LNCAP (cell line): ENCODE data around the gene MBP.

Experiments used
- TF ChIP-seq, protein P1 (sequence below): fragments of 450-650 bp; IDR thresholded peaks from 2 replicates; pipeline ENCODE4 v1.5.1; 2017; ENCODE audit warnings: mild to moderate bottlenecking

The MBP gene

DNA sequence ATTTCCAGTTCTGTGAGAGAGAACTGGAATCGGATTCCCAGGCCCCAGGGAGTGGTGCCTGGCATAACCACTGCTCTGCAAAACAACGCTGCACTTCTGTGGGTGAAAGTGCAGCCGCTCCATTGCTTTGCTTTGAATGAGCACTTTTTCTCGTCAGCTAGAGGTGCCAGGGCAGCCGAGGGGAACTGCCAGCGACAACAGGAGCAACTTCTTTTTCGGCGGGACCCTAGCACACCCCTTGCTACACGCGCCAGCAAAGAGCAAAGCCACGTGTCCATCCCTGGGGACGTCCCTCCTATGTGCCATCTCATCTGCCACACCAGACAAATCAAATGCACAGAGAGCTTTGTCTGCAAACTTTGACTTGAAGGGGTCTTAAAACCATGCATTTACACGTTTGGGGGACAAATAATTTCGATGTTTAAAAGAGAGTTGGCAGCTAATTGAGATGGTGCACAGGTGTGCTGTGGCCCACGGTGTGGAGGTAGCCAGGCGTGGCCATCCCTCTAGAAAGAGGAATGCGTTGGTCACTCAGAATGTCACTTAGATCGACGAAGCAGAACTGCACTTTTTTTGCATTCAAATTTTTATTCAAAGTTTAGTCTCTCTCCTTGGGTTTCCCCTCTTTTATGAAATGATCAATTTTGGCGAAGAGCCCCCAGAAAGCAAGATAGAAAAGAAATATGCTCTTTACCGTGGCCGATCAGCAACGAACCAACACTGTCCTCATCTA, 151.8 kb downstream of the MBP start:
- TF ChIP-seq, protein P1, sequence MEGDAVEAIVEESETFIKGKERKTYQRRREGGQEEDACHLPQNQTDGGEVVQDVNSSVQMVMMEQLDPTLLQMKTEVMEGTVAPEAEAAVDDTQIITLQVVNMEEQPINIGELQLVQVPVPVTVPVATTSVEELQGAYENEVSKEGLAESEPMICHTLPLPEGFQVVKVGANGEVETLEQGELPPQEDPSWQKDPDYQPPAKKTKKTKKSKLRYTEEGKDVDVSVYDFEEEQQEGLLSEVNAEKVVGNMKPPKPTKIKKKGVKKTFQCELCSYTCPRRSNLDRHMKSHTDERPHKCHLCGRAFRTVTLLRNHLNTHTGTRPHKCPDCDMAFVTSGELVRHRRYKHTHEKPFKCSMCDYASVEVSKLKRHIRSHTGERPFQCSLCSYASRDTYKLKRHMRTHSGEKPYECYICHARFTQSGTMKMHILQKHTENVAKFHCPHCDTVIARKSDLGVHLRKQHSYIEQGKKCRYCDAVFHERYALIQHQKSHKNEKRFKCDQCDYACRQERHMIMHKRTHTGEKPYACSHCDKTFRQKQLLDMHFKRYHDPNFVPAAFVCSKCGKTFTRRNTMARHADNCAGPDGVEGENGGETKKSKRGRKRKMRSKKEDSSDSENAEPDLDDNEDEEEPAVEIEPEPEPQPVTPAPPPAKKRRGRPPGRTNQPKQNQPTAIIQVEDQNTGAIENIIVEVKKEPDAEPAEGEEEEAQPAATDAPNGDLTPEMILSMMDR, result no peak

DNA sequence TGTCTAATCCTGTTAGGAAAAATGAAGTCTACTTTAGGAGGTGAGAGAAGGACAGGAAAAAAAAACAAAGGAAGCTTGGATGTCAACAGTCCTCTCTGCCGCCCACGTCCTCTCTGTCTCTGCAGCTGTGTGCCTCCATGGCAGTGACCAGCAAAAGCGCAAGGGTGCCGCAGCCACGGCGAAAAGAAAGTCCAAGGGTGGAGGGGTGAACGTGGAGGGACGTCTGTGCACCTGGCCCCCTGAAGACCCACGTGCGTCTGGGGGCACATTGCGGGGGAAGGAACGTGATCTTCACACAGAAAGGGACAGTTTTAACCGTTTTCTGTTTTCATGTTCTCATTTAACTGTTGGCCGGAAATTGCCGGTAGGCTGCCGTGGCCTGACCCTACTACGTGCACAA, 152.7 kb downstream of the MBP start:
- TF ChIP-seq, protein P1, result no peak

- TF ChIP-seq, protein P1, result no peak
Measured at GRCh38 chr18:76979111-76979751, 153.4 kb downstream of the MBP start.

DNA sequence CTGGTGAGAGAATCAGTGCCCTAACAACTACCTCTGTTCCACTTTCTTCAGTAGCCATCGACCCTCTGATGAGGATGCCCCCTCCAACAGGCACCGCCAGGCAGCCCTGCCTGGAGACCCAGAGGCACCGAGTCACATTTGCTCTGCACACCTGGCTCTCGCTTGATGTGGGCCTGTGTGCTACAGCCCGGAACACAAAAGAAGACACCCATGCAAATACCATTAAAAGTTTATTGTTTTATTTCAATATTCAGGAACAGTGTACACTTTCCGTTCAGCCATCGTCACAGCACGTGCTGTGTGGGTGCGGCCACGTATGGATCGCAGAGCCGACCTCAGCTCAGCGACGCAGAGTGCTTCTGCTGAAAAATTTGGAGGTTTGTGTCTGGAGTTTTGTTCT, 154.0 kb downstream of the MBP start:
- TF ChIP-seq, protein P1, result no peak

DNA sequence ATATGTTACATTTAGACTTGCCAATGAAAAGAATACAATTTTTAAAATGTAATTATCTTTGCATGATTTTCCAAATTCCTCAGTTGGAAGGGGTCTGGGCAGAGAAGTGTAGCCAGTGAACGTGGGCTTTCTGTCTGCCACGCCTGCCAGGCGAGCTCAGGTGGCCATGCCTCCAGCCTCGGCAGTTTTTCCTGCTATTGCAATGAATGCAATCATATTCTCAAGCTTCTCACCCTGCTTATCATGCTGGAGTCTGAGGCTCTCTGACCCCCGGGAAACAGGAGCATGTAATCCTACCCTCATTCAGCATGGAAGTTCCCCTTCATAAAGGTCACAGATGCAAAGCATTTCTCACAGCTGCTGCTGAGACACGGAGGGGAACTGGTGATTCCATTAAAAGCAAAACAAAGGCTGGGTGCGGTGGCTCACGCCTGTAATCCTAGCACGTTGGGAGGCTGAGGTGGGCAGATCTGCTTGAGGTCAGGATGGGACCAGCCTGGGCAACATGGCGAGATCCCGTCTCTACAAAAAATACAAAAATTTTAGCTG, 154.8 kb downstream of the MBP start:
- TF ChIP-seq, protein P1, result no peak

GRCh38 chr18:76977108-76977621, 155.4 kb downstream of the MBP start:
- TF ChIP-seq, protein P1, result no peak

GRCh38 chr18:76975577-76976110, 156.9 kb downstream of the MBP start:
- TF ChIP-seq, protein P1, result no peak
